GM18502 (cell line): ENCODE results near the gene NDUFC1.
"Not testable (repeated sequence)": the region's sequence is repeated elsewhere in the genome, so short reads cannot be mapped to it uniquely, and the experiment has no call there.

ENCODE experiments used
- ATAC-seq: cut with Tn5 transposase; IDR thresholded peaks from one replicate; pipeline ENCODE4 v1.9.1; 2021; ENCODE audit warnings: mild to moderate bottlenecking; ENCODE audit not compliant: unreplicated experiment, poor library complexity

NDUFC1 gene

GRCh38 chr4:139301821-139302611, at the start of gene NDUFC1:
Gene NDUFC1 (minus strand): TSS chr4:139302477. CDS start chr4:139295798, 6,679 bp downstream.
- peak; percentile 44 for ATAC-seq

GRCh38 chr4:139337612-139338011, 35.3 kb upstream of the NDUFC1 start:
- ATAC-seq = no peak

GRCh38 chr4:139333046-139333445, 30.8 kb upstream of the NDUFC1 start:
- ATAC-seq = no peak

GRCh38 chr4:139331185-139331584, 28.9 kb upstream of the NDUFC1 start:
- ATAC-seq = no peak

GRCh38 chr4:139330283-139330682, 28.0 kb upstream of the NDUFC1 start:
- ATAC-seq = no peak

GRCh38 chr4:139329665-139330200, 27.5 kb upstream of the NDUFC1 start:
- ATAC-seq = no peak

- no peak for ATAC-seq
Observed at GRCh38 chr4:139324620-139325019, 22.3 kb upstream of the NDUFC1 start.

- ATAC-seq = not testable (repeated sequence)
Observed at GRCh38 chr4:139322541-139322940, 20.3 kb upstream of the NDUFC1 start.

- ATAC-seq = not testable (repeated sequence)
Observed at GRCh38 chr4:139322070-139322469, 19.8 kb upstream of the NDUFC1 start.

- no peak for ATAC-seq
Observed at GRCh38 chr4:139319571-139319970, 17.3 kb upstream of the NDUFC1 start.

- no peak for ATAC-seq
Observed at GRCh38 chr4:139317635-139318034, 15.4 kb upstream of the NDUFC1 start.

- ATAC-seq = no peak
Observed at GRCh38 chr4:139316733-139317132, 14.5 kb upstream of the NDUFC1 start.

GRCh38 chr4:139315221-139315675, 13.0 kb upstream of the NDUFC1 start:
- ATAC-seq = peak; percentile 80

GRCh38 chr4:139314047-139314800, 11.9 kb upstream of the NDUFC1 start:
- no peak for ATAC-seq

- not testable (repeated sequence) for ATAC-seq
Observed at GRCh38 chr4:139313414-139313813, 11.1 kb upstream of the NDUFC1 start.

- no peak for ATAC-seq
Observed at GRCh38 chr4:139312552-139313332, 10.5 kb upstream of the NDUFC1 start.

- ATAC-seq = no peak
Observed at GRCh38 chr4:139311909-139312308, 9.6 kb upstream of the NDUFC1 start.

GRCh38 chr4:139304920-139305319, 2.6 kb upstream of the NDUFC1 start:
- ATAC-seq = no peak

GRCh38 chr4:139301113-139301820, 1.0 kb downstream of the NDUFC1 start, which contains the start of gene NAA15:
Gene NAA15 (plus strand): TSS chr4:139301505. CDS start chr4:139301778, 273 bp downstream.
- peak; percentile 85 for ATAC-seq
